K562 (cell line): ENCODE results near the gene C17orf78. TPM values are rescaled to one million over a fixed set of nuclear protein-coding genes. Genes with fewer than 3 reads are reported as not detected.

Experiments
- CHD7 ChIP-seq: fragments of 200-600 bp; sonication (generic); IDR thresholded peaks from one replicate; pipeline ENCODE4 v1.6.1; 2012; ENCODE audit warnings: mild to moderate bottlenecking, low read depth, low read length, inconsistent platforms
- CREB3L1 ChIP-seq: fragments of 450-650 bp; IDR thresholded peaks from 2 replicates; pipeline ENCODE4 v1.6.1; 2014; ENCODE audit warnings: low read depth, mild to moderate bottlenecking, moderate library complexity, borderline replicate concordance
- HMG20B ChIP-seq: fragments of 250-450 bp; sonication (Bioruptor Pico); IDR thresholded peaks from 2 replicates; pipeline ENCODE4 v1.5.0; 2021; ENCODE audit warnings: mild to moderate bottlenecking
- MAFF ChIP-seq: IDR thresholded peaks from 2 replicates; pipeline ENCODE4 v1.6.1; 2012; ENCODE audit warnings: low read length, improper control_type of control experiment
- NR3C1 ChIP-seq: sonication (generic); formaldehyde crosslinking; IDR thresholded peaks from 2 replicates; pipeline ENCODE4 v1.8.1; 2022; ENCODE audit warnings: missing genetic modification reagents
- TEAD1 ChIP-seq, 2 experiments: fragments of 450-650 bp in 1 of 2; sonication (generic) in 1 of 2; formaldehyde crosslinking; IDR thresholded peaks; 2 replicates each; pipeline versions ENCODE4 v1.4.0 to v1.8.0; 2020 to 2022; ENCODE audit warnings: mild to moderate bottlenecking in 2 of 2, missing genetic modification reagents in 1 of 2
- ZNF175 ChIP-seq: fragments of 200-800 bp; sonication (Bioruptor generic); IDR thresholded peaks from 2 replicates; pipeline ENCODE4 v1.6.1; 2016; ENCODE audit warnings: low read depth, mild to moderate bottlenecking, missing genetic modification characterization, missing compliant biosample characterization
- ZNF668 ChIP-seq: fragments of 250-450 bp; sonication (Bioruptor Pico); IDR thresholded peaks from 2 replicates; pipeline ENCODE4 v1.8.0; 2022; ENCODE audit warnings: mild to moderate bottlenecking, inconsistent platforms
- polyA plus RNA-seq, 8 experiments: library from polyadenylated mRNA; depleted of rRNA in 4 of 8; stranded (reverse) in 5 of 8; unstranded in 3 of 8; fragments of >200 nt; fragmentation: Nextera tagmentation in 2 of 8; fragmentation: Illumina TruSeq in 1 of 8; extraction: Ambion mirVana in 2 of 8; extraction: Trizol in 1 of 8; gene quantifications; 2 replicates each; pipeline versions ENCODE4 v1.2.1 to v1.2.3, GENCODE V29; 2011 to 2014; ENCODE audit warnings: inconsistent platforms in 1 of 8, missing spikeins in 1 of 8
- total RNA-seq, 7 experiments: library from RNA; depleted of rRNA in 6 of 7; stranded (reverse); fragments of >200 nt in 6 of 7; fragmentation: Illumina TruSeq in 2 of 7; extraction: Trizol in 2 of 7; gene quantifications; 2 replicates each; pipeline versions ENCODE4 v1.2.1 to v1.2.3, GENCODE V29; 2011 to 2021; ENCODE audit warnings: low replicate concordance in 1 of 7

The C17orf78 gene
- total and polyA plus RNA-seq, 9 of the 15 experiments (the other 6 are each of a cell fraction or from before 2014, with no cell fraction given): not detected

- TF ChIP-seq CHD7 (no peak), ZNF175 (CRISPR knock-in tag) (peak; percentile 83), ZNF668 (CRISPR knock-in tag) (no peak), MAFF (no peak), CREB3L1 (peak; percentile 46; the same call in 1 of the 2 replicates), NR3C1 (no peak), TEAD1 (CRISPR knock-in tag; IDR thresholded peaks at IDR 0.05) (0 out of 4 replicates have a peak, but pooled peaks of 1 of the 2 experiments have one; percentile 40), HMG20B (CRISPR knock-in tag) (no peak)
Measured at GRCh38 chr17:37406635-37407461, 31.1 kb downstream of the C17orf78 start, which contains the start of the genes ACACA and TADA2A (continued).
